Panc1 (cell line): Measurements from ENCODE around the gene SBF1.

Experiments used
- POLR2AphosphoS5 ChIP-seq: IDR thresholded peaks from 2 replicates; pipeline ENCODE4 v1.6.1; 2012; ENCODE audit warnings: mild to moderate bottlenecking, low read depth, low read length, moderate library complexity
- SIN3A ChIP-seq: IDR thresholded peaks from 2 replicates; pipeline ENCODE4 v1.6.1; 2012; ENCODE audit warnings: low read depth, mild to moderate bottlenecking, low read length, moderate library complexity, borderline replicate concordance; ENCODE audit not compliant: insufficient read depth
- TCF7L2 ChIP-seq: IDR thresholded peaks from 2 replicates; pipeline ENCODE4 v1.6.1; 2011; ENCODE audit warnings: mild to moderate bottlenecking, low read depth, low read length, inconsistent platforms
- TF ChIP-seq, protein P1 (sequence below): fragments of 450-650 bp; IDR thresholded peaks from 2 replicates; pipeline ENCODE4 v1.5.1; 2017; ENCODE audit warnings: mild to moderate bottlenecking
- TF ChIP-seq, protein P2 (sequence below), 2 experiments: IDR thresholded peaks; 2 replicates each; pipeline ENCODE4 v1.6.1; 2011 to 2012; ENCODE audit warnings: low read depth in 2 of 2, control low read depth in 1 of 2, low read length in 1 of 2, mild to moderate bottlenecking in 1 of 2, moderate library complexity in 1 of 2; ENCODE audit not compliant: insufficient read depth in 1 of 2

DNA sequence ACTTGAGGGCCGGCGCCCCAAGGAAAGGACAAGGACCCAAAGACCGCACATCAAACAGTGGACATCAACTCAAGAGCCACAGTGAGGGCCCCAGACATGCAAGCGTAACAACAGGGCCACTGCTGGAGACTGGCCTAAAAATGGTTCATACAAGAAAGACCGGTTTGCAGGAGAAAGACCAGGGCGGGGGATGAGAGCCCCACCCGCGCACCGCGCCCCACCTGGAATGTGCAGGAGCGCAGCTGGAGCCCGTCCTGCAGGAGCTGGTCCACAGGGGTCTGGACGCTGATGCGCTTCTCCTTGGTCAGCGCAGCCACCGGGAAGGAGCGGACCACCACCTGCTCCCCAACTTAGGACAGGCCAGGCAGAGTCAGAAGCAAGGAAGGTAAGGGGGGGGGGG lies 13.9 kb downstream of the SBF1 start:
- TF ChIP-seq, protein P1, sequence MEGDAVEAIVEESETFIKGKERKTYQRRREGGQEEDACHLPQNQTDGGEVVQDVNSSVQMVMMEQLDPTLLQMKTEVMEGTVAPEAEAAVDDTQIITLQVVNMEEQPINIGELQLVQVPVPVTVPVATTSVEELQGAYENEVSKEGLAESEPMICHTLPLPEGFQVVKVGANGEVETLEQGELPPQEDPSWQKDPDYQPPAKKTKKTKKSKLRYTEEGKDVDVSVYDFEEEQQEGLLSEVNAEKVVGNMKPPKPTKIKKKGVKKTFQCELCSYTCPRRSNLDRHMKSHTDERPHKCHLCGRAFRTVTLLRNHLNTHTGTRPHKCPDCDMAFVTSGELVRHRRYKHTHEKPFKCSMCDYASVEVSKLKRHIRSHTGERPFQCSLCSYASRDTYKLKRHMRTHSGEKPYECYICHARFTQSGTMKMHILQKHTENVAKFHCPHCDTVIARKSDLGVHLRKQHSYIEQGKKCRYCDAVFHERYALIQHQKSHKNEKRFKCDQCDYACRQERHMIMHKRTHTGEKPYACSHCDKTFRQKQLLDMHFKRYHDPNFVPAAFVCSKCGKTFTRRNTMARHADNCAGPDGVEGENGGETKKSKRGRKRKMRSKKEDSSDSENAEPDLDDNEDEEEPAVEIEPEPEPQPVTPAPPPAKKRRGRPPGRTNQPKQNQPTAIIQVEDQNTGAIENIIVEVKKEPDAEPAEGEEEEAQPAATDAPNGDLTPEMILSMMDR, result no peak
- no peak for TF ChIP-seq POLR2AphosphoS5
- TF ChIP-seq SIN3A, result no peak
- TF ChIP-seq TCF7L2, result no peak
- TF ChIP-seq, protein P2, sequence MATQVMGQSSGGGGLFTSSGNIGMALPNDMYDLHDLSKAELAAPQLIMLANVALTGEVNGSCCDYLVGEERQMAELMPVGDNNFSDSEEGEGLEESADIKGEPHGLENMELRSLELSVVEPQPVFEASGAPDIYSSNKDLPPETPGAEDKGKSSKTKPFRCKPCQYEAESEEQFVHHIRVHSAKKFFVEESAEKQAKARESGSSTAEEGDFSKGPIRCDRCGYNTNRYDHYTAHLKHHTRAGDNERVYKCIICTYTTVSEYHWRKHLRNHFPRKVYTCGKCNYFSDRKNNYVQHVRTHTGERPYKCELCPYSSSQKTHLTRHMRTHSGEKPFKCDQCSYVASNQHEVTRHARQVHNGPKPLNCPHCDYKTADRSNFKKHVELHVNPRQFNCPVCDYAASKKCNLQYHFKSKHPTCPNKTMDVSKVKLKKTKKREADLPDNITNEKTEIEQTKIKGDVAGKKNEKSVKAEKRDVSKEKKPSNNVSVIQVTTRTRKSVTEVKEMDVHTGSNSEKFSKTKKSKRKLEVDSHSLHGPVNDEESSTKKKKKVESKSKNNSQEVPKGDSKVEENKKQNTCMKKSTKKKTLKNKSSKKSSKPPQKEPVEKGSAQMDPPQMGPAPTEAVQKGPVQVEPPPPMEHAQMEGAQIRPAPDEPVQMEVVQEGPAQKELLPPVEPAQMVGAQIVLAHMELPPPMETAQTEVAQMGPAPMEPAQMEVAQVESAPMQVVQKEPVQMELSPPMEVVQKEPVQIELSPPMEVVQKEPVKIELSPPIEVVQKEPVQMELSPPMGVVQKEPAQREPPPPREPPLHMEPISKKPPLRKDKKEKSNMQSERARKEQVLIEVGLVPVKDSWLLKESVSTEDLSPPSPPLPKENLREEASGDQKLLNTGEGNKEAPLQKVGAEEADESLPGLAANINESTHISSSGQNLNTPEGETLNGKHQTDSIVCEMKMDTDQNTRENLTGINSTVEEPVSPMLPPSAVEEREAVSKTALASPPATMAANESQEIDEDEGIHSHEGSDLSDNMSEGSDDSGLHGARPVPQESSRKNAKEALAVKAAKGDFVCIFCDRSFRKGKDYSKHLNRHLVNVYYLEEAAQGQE (IDR thresholded peaks at IDR 0.05; ENCODE audit: insufficient read depth in 1 of 2, low read depth in 2 of 2, low read length in 1 of 2), result no peak
